Kidney capillary endothelial cell (primary cell): ENCODE data around the gene GOLGA8J.
"Not testable (repeated sequence)": the region's sequence is repeated elsewhere in the genome, so short reads cannot be mapped to it uniquely, and the experiment has no call there.

Source experiments
- DNase-seq: peaks from one replicate; pipeline ENCODE4 v3.0.0-alpha.2; 2018; ENCODE audit warnings: low spot score

Gene GOLGA8J

DNA sequence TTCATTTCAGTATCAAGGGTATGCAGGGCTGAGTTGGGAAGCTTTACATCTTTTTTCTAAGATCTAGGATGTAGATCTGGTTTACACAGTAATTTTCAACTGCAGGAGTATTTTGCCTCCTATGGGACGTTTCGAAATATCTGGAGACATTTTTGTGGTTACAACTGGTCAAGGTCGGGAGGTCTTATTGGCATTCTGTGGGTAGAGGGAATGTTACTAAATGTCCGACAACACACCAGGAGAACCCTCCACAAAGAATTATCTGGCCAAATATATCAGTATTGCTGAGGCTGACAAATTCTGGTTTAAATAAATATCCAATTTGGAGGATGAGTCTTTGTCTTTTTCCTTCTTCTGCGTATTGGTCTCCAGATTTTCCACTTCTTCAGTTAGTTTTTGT is 1.9 kb upstream of the GOLGA8J start:
- DNase-seq: not testable (repeated sequence)

DNA sequence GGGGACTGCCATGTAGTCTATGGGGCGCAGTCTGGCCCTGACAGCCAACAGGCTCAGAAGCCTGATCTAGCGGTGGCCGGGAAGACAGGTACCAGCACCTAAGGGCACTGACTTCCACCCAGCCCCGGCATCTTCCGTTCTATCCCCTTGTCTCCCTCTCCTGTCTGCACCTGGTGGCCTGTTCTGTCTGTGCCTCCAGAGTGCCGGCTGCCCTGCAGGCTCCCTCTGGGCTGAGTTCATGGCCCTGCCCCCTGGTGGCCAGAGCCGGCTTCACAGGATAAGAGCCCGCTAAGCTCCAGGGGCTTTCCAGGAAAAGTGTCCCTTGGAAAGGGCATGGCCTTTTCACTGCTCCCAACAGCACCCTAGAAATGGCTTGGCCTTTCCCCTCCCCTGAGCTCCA is 15.1 kb downstream of the GOLGA8J start:
- DNase-seq: not testable (repeated sequence)

DNA sequence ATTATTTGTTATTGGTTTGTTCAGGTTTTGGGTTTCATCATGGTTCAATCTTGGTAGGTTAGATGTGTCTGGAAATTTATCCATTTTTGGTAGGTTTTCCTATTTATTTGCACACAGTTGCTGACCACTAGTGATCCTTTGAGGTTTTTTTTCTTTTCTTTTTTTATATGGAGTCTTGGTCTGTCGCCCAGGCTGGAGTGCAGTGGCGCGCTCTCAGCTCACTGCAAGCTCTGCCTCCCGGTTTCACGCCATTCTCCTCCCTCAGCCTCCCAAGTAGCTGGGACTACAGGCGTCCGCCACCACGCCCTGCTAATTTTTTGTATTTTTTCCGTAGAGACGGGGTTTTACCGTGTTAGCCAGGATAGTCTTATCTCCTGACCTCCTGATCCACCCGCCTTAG is 20.1 kb downstream of the GOLGA8J start:
- DNase-seq: not testable (repeated sequence)

DNA sequence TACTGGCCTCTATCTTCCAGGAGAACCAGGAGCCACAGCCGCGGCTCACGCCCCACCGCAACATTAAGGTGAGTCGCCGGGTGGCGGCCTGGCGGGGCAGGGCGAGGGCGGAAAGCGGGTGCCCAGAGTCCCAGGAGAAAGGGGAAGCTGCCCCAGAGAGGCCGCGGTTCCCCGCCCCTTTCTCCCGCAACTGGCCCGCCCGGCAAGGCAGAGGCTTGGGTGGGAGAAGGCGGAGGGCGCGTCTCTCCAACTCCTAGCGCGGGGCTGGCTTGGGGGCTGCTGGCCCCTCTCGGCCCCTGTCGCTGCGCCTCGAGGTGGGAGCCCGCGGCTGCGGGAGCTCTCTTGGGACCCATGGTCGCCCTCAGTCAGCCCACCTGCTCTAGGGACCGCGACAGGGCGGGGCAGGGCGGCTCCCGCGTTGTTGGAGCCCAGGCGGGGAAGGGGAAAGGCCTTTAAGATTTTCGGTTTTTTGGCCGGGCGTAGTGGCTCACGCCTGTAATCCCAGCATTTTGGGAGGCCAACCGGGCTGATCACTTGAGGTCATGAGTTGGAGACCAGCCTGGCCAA is 21.3 kb downstream of the GOLGA8J start:
- not testable (repeated sequence) for DNase-seq

DNA sequence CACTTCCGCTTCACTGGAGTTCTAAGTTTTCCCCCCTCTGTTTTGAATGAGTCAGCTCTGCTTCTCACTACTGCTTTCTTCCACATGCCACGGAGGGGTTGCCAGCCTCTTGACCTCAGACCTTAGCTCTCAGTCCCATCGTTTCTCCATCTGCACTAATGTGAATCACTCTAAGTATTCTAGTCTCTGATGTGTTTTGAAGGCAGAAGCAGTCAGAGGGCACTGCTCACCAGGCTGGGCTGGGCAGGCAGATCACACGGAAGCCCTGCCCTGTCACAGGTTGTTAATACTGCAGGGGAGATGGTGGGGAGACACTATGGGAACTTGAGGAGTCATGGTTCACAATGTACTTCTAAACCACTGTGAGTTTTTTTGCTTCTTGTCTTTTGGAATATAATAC is 27.8 kb downstream of the GOLGA8J start:
- not testable (repeated sequence) for DNase-seq

DNA sequence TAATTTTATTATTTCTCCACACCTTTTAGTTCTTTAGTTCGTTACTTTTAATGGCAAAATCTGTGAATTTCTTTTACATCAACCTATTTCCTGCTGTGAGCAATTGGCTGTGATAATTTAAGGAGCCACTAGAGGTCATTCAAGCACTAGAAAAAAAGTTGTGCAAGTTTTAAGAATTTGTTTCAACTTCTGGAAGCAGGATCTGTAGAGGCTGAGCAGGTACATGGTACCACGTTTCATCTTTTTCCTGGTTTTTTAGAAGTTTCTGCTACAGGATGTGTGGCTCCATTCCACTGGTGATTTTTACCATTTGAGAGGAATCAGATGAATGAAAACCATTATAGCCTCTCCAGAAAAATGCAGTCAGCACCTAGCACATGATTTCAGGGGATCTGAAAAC is 47.3 kb downstream of the GOLGA8J start:
- not testable (repeated sequence) for DNase-seq

DNA sequence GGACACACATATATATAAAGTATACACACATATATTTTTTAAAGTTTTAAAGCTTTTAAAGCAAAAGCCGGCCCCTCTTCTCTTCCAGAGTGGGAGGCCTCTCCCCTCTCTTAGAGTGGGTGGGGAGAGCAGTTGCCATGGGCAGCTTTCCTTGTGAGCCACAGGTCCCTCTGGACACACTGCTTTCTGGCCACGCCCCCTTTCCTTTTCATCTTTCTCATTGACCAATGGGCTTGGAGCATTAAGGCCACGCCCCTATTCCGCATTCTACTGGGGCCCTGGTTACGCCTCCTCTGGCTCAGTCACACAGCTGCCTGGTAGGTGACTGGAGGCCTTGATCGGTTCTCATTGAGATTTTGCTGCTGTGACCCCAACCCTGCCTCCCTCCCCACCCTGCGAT is 52.0 kb downstream of the GOLGA8J start, which contains the start of gene GOLGA8T:
GOLGA8T (plus strand) TSS at position 301 of the 400 bp plus-strand sequence; CDS start at position 399, 98 bp downstream.
- not testable (repeated sequence) for DNase-seq
